HG03135 (cell line): ENCODE measurements around the gene SLC9A9.
"Not testable (repeated sequence)": the region's sequence is repeated elsewhere in the genome, so short reads cannot be mapped to it uniquely, and the experiment has no call there.

ENCODE experiments used
- ATAC-seq: cut with Tn5 transposase; IDR thresholded peaks from one replicate; pipeline ENCODE4 v1.9.1; 2021; ENCODE audit warnings: mild to moderate bottlenecking, moderate library complexity; ENCODE audit not compliant: unreplicated experiment

The SLC9A9 gene

GRCh38 chr3:143811602-143812001 lies 36.7 kb downstream of the SLC9A9 start:
- no peak for ATAC-seq

GRCh38 chr3:143810953-143811265 lies 37.4 kb downstream of the SLC9A9 start:
- no peak for ATAC-seq

GRCh38 chr3:143810166-143810952 lies 37.9 kb downstream of the SLC9A9 start:
- ATAC-seq: no peak

GRCh38 chr3:143809121-143809621 lies 39.1 kb downstream of the SLC9A9 start:
- no peak for ATAC-seq

- no peak for ATAC-seq
These were observed 40.2 kb downstream of the SLC9A9 start for GRCh38 chr3:143808030-143808429.

GRCh38 chr3:143806038-143806437 lies 42.2 kb downstream of the SLC9A9 start:
- no peak for ATAC-seq

GRCh38 chr3:143805476-143805875 lies 42.8 kb downstream of the SLC9A9 start:
- ATAC-seq: not testable (repeated sequence)

GRCh38 chr3:143801046-143801445 lies 47.2 kb downstream of the SLC9A9 start:
- not testable (repeated sequence) for ATAC-seq

GRCh38 chr3:143798151-143798550 lies 50.1 kb downstream of the SLC9A9 start:
- ATAC-seq: not testable (repeated sequence)

- ATAC-seq: no peak
These were observed 52.4 kb downstream of the SLC9A9 start for GRCh38 chr3:143795874-143796273.

GRCh38 chr3:143794793-143795462 lies 53.3 kb downstream of the SLC9A9 start:
- no peak for ATAC-seq

- ATAC-seq: no peak
These were observed 54.3 kb downstream of the SLC9A9 start for GRCh38 chr3:143793971-143794370.

GRCh38 chr3:143791386-143791785 lies 56.9 kb downstream of the SLC9A9 start:
- ATAC-seq: no peak

- no peak for ATAC-seq
These were observed 61.8 kb downstream of the SLC9A9 start for GRCh38 chr3:143786219-143787191.

- no peak for ATAC-seq
These were observed 63.8 kb downstream of the SLC9A9 start for GRCh38 chr3:143784446-143784845.

- ATAC-seq: no peak
These were observed 64.4 kb downstream of the SLC9A9 start for GRCh38 chr3:143783851-143784370.

- ATAC-seq: no peak
These were observed 72.8 kb downstream of the SLC9A9 start for GRCh38 chr3:143775459-143775858.

GRCh38 chr3:143771939-143772338 lies 76.3 kb downstream of the SLC9A9 start:
- ATAC-seq: no peak

GRCh38 chr3:143771258-143771657 lies 77.0 kb downstream of the SLC9A9 start:
- no peak for ATAC-seq

GRCh38 chr3:143770391-143770790 lies 77.9 kb downstream of the SLC9A9 start:
- no peak for ATAC-seq

GRCh38 chr3:143769616-143770015 lies 78.7 kb downstream of the SLC9A9 start:
- ATAC-seq: no peak
